Midbrain (tissue), 1 donor: ENCODE data around the gene PRDM10.
"Not testable (repeated sequence)": the region's sequence is repeated elsewhere in the genome, so short reads cannot be mapped to it uniquely, and the experiment has no call there.

Experiments used
- DNase-seq: peaks from one replicate; lab custom pipeline; 2025; lab: John Stamatoyannopoulos, UW

Gene PRDM10

GRCh38 chr11:130002352-130002845 is at the start of gene PRDM10:
TSS of gene PRDM10 (minus strand) at chr11:130002835. CDS start at chr11:129960964, 41,871 bp downstream.
- peak; percentile 96 for DNase-seq

GRCh38 chr11:130051082-130051481 is 48.4 kb upstream of the PRDM10 start:
- DNase-seq, result no peak

GRCh38 chr11:130050257-130050656 is 47.6 kb upstream of the PRDM10 start:
- no peak for DNase-seq

- no peak for DNase-seq
Measured at GRCh38 chr11:130049328-130049771, 46.7 kb upstream of the PRDM10 start.

DNA sequence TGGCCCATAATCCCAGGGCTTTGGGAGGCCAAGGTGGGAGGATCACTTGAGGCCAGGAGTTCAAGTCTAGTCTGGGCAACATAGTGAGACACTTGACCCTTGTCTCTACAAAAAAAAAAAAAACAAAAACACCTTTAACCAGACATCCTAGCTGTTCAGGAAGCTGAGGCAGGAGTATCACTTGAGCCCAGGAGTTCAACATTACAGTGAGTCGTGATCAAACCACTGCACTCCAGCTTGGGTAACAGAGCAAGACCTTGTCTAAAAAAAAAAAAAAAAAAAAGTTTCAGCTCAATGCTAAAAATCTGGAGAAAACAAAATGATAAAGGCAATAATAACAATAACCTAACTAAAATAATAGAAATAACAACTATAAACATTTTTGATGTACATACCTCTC is 44.5 kb upstream of the PRDM10 start:
- DNase-seq, result no peak

- DNase-seq, result peak; percentile 25
Measured at GRCh38 chr11:130043575-130043974, 40.9 kb upstream of the PRDM10 start.

DNA sequence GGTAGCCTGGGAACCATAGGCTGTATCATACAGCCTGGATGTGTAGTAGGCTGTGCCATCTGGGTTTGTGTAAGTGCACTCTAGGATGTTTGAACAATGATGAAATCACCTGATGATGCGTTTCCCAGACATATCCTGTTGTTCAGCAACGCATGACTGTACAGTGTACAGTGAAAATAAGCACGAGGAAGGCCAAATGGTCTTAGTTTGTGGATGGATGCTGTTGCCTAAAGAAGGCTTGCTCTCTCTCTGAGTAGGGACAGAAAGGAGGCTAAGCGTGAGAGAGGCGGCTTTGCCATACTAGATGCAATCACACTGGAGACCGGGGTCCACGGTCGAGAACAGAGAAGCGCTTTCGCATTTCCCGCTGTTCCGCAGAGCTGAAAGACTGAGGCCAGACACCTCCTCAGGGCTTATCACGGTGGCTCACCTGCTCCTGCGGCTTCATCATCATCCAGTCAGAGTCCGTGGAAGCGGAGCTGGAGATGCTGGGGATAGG is 39.5 kb upstream of the PRDM10 start:
- no peak for DNase-seq

- no peak for DNase-seq
Measured at GRCh38 chr11:130040281-130040940, 37.8 kb upstream of the PRDM10 start.

DNA sequence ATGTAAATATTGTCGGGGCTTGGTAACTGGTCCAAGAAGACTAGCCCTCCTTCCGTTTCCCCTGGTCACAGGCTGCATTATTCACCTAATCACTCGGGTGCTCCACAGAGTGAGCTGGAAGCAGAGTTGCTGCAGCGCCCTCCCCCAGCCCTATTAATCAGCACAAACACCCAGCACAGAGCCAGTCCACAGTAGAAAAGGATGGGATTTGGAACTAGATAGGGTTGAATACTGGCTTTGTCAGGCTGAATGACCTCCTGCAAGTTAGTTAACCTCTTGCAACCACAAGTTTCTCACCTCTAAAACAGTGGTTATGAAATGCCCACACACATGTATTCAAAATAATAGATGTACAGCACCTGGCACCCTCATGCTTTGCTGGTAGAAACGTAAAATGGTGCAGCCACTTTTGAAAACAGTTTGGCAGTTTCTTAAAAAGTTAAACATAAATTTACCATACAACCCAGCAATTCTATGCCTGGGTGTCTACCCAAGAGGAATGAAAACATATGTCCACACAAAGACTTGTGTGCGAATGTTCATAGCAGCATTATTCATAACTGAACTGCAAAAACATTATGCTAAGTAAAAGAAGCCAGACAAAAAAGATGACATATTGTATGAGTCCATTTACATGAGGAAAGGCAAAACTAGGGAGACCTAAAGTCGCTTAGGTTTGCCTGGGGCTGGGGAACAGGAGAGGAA is 35.4 kb upstream of the PRDM10 start:
- no peak for DNase-seq

GRCh38 chr11:130037058-130037457 is 34.4 kb upstream of the PRDM10 start:
- DNase-seq, result no peak

- DNase-seq, result no peak
Measured at GRCh38 chr11:130034236-130034635, 31.6 kb upstream of the PRDM10 start.

DNA sequence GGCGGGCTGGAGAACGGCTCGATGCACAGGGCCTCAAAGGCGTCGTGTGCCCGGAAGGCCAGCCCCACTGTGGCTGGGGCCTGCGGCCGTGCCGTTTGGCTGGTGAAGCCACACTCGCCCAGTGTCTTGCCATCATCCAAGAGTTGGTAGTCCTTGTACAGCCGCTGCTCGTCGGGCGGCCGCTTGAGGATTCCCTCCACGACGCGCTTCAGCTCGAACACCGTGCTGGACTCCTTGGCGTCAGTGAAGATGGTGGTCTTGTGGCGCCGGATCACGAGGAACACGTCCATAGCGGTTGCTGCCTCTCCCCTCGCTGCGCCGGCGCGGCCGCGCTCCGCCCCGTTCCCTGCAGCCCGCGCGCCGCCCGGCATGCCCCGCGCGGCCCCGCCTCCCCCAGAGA is 30.3 kb upstream of the PRDM10 start:
- DNase-seq, result no peak

GRCh38 chr11:130031945-130032344 is 29.3 kb upstream of the PRDM10 start:
- no peak for DNase-seq

GRCh38 chr11:130031056-130031455 is 28.4 kb upstream of the PRDM10 start:
- DNase-seq, result no peak

- no peak for DNase-seq
Measured at GRCh38 chr11:130029137-130029536, 26.5 kb upstream of the PRDM10 start.

DNA sequence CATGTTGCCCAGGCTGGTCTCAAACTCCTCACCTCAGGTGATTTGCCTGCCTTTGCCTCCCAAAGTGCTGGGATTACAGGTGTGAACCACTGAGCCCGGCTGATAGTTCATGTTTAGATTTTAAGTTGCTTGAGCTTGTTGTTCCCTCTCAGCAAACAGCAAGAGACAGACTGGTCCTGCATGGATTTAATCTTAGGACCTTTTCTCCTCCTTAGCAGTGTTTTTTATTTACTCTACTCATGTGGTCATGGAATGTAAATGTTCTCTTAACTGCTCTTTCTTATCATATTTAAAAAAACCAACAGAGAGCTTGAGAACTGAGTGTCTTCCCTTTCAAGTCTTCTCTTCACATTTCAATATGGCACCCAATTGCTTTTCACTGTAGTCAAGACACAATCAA is 22.7 kb upstream of the PRDM10 start:
- DNase-seq, result no peak

DNA sequence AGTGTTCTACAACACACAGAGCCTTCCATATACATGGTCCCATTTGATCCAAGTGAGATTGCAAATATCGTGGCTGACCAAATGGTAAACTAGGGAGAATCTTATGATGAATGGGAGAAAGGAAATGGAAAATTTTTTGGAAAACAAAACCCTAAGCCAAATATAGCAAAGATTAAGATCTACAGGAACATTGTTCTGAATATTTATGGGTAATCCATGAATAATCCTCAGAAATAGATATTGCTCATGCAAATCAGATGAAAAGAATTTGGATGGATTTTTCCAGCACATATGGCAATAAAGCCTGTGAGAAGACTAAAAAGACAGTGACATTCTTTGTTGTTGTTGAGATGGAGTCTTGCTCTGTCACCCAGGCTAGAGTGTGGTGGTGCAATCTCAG is 21.7 kb upstream of the PRDM10 start:
- no peak for DNase-seq

DNA sequence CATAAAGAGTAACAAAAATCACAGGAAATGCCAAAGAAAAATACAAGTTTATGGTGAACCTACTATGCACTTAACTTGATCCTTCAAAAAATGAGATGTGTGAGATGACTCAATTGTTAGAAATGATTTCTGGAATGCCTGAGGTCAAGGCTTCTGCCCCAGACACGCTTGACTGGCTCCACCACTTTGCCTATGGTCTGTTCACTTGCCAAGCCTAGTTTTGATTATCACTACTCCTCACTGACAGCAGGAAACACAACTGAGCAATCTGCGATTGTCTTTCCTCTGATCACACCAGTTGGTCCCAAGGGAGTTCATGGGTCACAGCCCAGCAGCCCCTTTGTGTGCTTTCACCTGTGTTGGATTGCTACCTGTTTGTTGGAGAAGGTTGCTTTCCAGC is 20.6 kb upstream of the PRDM10 start:
- DNase-seq, result no peak

- no peak for DNase-seq
Measured at GRCh38 chr11:130022799-130023198, 20.2 kb upstream of the PRDM10 start.

DNA sequence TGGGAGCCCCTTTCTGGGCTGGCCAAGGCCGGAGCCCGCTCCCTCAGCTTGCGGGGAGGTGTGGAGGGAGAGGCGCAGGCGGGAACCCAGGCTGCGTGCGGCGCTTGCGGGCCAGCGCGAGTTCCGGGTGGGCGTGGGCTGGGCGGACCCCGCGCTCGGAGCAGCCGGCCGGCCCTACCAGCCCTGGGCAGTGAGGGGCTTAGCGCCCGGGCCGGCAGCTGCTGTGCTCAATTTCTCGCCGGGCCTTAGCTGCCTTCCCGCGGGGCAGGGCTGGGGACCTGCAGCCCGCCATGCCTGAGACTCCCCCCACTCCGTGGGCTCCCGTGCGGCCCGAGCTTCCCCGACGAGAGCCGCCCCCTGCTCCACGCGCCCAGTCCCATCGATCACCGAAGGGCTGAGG is 19.0 kb upstream of the PRDM10 start:
- DNase-seq, result not testable (repeated sequence)

DNA sequence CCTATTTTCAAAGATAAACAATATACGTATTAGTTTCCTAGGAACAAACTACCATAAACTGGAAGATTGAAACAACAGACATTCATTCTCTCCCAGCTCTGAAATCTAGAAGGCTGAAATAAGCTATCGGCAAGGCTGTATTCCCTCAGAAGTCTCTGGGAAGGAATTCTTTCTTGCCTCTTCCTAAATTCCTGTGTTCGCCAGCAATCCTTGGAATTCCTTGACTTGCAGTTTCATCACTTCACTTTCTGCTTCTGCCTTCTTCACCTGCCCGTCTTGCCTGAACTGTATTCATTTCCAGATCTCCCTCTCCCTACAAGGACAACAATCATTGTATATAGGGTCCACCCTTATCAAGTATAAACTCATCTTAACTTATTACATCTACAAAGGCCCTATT is 17.7 kb upstream of the PRDM10 start:
- DNase-seq, result no peak

- not testable (repeated sequence) for DNase-seq
Measured at GRCh38 chr11:130015846-130016245, 13.2 kb upstream of the PRDM10 start.

GRCh38 chr11:130008326-130008725 is 5.7 kb upstream of the PRDM10 start:
- no peak for DNase-seq
